Suprapubic skin (tissue), 4 donors: Measurements from ENCODE around the gene NR4A2. TPM values are rescaled to one million over a fixed set of nuclear protein-coding genes. Genes with fewer than 3 reads are reported as not detected.

Experiments
- DNase-seq, 2 donors: peaks; one replicate each; pipeline ENCODE4 v3.0.0-alpha.2; 2019; ENCODE audit warnings: low spot score in 2 of 2
- H3K27ac ChIP-seq: fragments of 200-600 bp; sonication (generic); one replicate; pipeline ENCODE4 v1.5.1; 2019
- H3K27me3 ChIP-seq: fragments of 200-600 bp; sonication (generic); one replicate; pipeline ENCODE4 v1.5.1; 2019
- H3K36me3 ChIP-seq: fragments of 200-600 bp; sonication (generic); one replicate; pipeline ENCODE4 v1.5.1; 2019
- H3K4me1 ChIP-seq: fragments of 200-600 bp; sonication (generic); one replicate; pipeline ENCODE4 v1.5.1; 2019
- H3K4me3 ChIP-seq: fragments of 200-600 bp; sonication (generic); one replicate; pipeline ENCODE4 v1.5.1; 2019; ENCODE audit warnings: mild to moderate bottlenecking
- H3K9me3 ChIP-seq: fragments of 200-600 bp; sonication (generic); one replicate; pipeline ENCODE4 v1.5.1; 2019
- CTCF ChIP-seq, 2 donors: fragments of 200-600 bp in 1 of 2; fragments of 450-650 bp in 1 of 2; sonication (generic) in 1 of 2; IDR thresholded peaks; one replicate each; pipeline ENCODE4 v1.5.1; 2016 to 2019; ENCODE audit warnings: antibody characterized with exemption in 2 of 2, mild to moderate bottlenecking in 1 of 2, moderate library complexity in 1 of 2
- EP300 ChIP-seq: sonication (generic); formaldehyde crosslinking; IDR thresholded peaks from one replicate; pipeline ENCODE4 v1.6.1; 2017; ENCODE audit warnings: antibody characterized with exemption
- POLR2A ChIP-seq, 2 donors: fragments of 450-650 bp; IDR thresholded peaks; one replicate each; pipeline ENCODE4 v1.6.1; 2017; ENCODE audit warnings: antibody characterized with exemption in 2 of 2, mild to moderate bottlenecking in 2 of 2, moderate library complexity in 2 of 2
- POLR2AphosphoS5 ChIP-seq, 3 donors: sonication (generic); formaldehyde crosslinking; IDR thresholded peaks; one replicate each; pipeline ENCODE4 v1.6.1; 2017; ENCODE audit warnings: antibody characterized with exemption in 3 of 3
- WGBS: methylation state at CpG from one replicate; pipeline ENCODE4 v1.1.5; 2018; 5-methylcytosine and 5-hydroxymethylcytosine counted together
- total RNA-seq, 4 donors: library from RNA; depleted of rRNA; stranded (reverse); fragments of >200 nt; gene quantifications; one replicate each; pipeline ENCODE4 v1.1.0, GENCODE V29; 2016

Gene NR4A2
- total RNA-seq, 4 donors from 2014 or later = 9.5 to 21.7 (median 19.8) TPM

- H3K9me3 ChIP-seq = no peaks in the 10 kb centered on the region
- no peaks in the 10 kb centered on the region for H3K27me3 ChIP-seq
- H3K27ac ChIP-seq = no peak overlapping the region
- no peak overlapping the region for H3K4me3 ChIP-seq
- no peak for DNase-seq
- H3K4me1 ChIP-seq = no peaks in the 10 kb centered on the region
- H3K36me3 ChIP-seq = no peaks in the 10 kb centered on the region
- TF ChIP-seq POLR2AphosphoS5 (IDR thresholded peaks at IDR 0.05) = no peak
- TF ChIP-seq CTCF (IDR thresholded peaks at IDR 0.05) = no peak
These were observed 30.6 kb upstream of the NR4A2 start for GRCh38 chr2:156363141-156363540.

DNA sequence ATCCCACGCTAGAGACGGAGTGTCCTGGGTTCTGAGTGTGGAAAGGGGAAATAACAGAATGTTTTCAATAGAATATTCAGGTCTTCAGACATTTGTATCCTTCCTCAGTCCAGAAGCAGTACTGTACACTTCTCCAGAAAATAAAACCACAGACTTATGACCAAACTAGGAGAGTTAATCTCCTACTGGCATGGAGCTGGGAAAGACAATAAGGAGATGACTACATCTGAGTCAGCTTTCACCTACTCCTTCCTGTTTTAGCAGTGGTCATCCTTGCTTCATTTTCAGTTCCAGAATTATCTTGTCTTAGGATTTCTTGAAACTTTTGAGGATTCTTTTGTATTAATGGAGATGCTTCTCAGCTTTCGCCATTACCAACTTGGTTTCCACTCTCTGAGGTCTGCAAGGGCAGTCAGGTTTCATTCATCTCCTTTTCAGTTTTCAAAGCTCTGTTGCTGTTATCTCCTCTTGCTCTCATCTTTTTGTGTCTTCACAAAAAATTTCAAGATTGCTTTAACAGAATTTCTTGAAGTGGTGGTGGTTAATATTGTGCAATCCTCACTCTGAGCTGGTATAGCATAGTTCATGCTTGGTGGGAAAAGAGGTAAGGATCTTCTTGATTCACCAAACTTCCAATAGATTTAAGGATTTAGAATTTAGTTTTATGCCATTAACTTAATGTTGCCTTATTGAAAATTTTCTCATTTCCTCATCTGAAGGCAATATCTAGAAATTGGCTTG is 23.7 kb upstream of the NR4A2 start:
- 99% methylated on average over 3 of the region's 3 CpGs for WGBS
- H3K4me1 ChIP-seq = no peaks in the 10 kb centered on the region
- no peaks in the 10 kb centered on the region for H3K27me3 ChIP-seq
- no peak overlapping the region for H3K27ac ChIP-seq
- DNase-seq = no peak
- TF ChIP-seq EP300 (no peak), CTCF (IDR thresholded peaks at IDR 0.05) (no peak), POLR2A (IDR thresholded peaks at IDR 0.05) (no peak), POLR2AphosphoS5 (IDR thresholded peaks at IDR 0.05) (no peak)
- no peak overlapping the region for H3K4me3 ChIP-seq
- H3K36me3 ChIP-seq = no peaks in the 10 kb centered on the region
- H3K9me3 ChIP-seq = no peaks in the 10 kb centered on the region

DNA sequence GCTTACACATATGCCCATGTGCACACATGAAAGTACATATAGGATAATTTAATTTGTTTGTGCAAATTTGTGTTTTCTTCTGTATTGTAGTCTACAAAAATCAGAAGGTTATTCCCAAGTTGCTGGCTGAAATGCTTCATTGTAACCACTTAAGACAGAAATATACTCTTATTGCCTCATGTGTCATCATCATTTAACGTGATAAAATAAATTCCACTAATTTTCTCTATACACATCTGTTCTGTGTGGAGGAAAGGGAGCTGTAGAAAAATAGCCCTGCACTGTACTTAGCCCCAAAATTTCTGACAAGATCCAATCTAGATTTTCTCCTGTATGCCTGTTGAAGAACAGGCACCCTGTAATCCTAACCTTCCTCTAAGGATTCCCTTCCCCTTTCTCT is 20.4 kb upstream of the NR4A2 start:
- no peak for DNase-seq
- Histone ChIP-seq H3K27ac (no peak overlapping the region), H3K9me3 (no peaks in the 10 kb centered on the region), H3K36me3 (no peaks in the 10 kb centered on the region), H3K4me3 (no peak overlapping the region), H3K4me1 (no peaks in the 10 kb centered on the region), H3K27me3 (no peaks in the 10 kb centered on the region)
- TF ChIP-seq POLR2A (IDR thresholded peaks at IDR 0.05) (no peak), POLR2AphosphoS5 (IDR thresholded peaks at IDR 0.05) (no peak), CTCF (IDR thresholded peaks at IDR 0.05) (no peak), EP300 (no peak)
- WGBS = 70% methylated on average over 1 of the region's 1 CpG

GRCh38 chr2:156350374-156351142 is 18.0 kb upstream of the NR4A2 start:
- Histone ChIP-seq H3K27ac (no peak overlapping the region), H3K4me3 (no peak overlapping the region), H3K27me3 (no peaks in the 10 kb centered on the region), H3K36me3 (no peaks in the 10 kb centered on the region), H3K9me3 (no peaks in the 10 kb centered on the region), H3K4me1 (no peaks in the 10 kb centered on the region)
- no peak for DNase-seq
- TF ChIP-seq POLR2AphosphoS5 (IDR thresholded peaks at IDR 0.05) = no peak
- no peak for TF ChIP-seq EP300
- TF ChIP-seq POLR2A (IDR thresholded peaks at IDR 0.05) = no peak
- TF ChIP-seq CTCF (IDR thresholded peaks at IDR 0.05) = no peak
- WGBS = 85% methylated on average over 7 of the region's 7 CpGs

DNA sequence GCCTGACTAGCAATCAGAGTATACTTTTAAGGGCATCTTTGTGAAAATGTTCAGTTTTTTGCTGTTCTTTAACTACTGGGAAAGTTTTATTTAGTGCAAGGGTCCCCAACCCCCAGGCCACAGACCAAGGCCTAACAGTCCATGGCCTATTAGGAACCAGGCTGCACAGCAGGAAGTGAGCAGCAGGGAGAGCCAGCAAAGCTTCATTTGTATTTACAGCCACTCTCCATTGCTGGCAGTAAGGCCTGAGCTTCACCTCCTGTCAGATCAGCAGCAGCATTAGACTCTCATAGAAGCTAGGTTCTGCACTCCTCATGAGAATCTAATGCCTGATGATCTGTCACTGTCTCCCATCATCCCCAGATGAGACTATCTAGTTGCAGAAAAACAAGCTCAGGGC is 17.1 kb upstream of the NR4A2 start:
- TF ChIP-seq POLR2A (IDR thresholded peaks at IDR 0.05) (no peak), CTCF (IDR thresholded peaks at IDR 0.05) (no peak), POLR2AphosphoS5 (IDR thresholded peaks at IDR 0.05) (no peak), EP300 (no peak)
- Histone ChIP-seq H3K36me3 (no peaks in the 10 kb centered on the region), H3K27me3 (no peaks in the 10 kb centered on the region), H3K27ac (no peak overlapping the region), H3K9me3 (no peaks in the 10 kb centered on the region), H3K4me1 (no peaks in the 10 kb centered on the region), H3K4me3 (no peak overlapping the region)
- DNase-seq = no peak
